ENCODE results near the gene BAIAP2L2.
"Not testable (repeated sequence)": the region's sequence is repeated elsewhere in the genome, so short reads cannot be mapped to it uniquely, and the experiment has no call there.

BAIAP2L2 gene

DNA sequence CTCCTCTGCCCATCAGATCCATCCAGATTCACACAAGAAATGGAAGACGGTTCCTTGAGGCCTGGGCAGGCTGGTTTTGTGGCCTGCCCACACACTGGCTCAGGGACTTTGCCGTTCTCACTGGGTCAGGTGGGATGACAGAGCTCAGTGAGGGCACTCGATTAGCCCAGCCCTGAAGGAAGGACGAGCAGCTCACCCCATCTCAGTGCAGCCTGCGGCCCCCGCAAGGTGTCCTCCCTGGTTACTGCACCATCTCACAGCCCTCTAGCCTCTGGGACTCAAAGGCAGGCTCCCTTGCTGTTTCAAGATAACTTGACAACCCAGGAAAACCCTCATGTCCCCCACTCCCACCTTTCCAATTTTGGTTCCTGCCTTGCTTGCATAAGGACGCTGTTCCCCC lies 30.7 kb downstream of the BAIAP2L2 start:
- H3K27ac ChIP-seq (replicated peaks), result no peak overlapping the region
- peaks cover 32% of the 10 kb centered on the region for H3K27me3 ChIP-seq (ENCODE audit: insufficient read depth, poor library complexity, severe bottlenecking)
- no peak overlapping the region for H3K4me3 ChIP-seq (replicated peaks; ENCODE audit: insufficient read depth, low read length)
- TF ChIP-seq POLR2AphosphoS5 (IDR thresholded peaks at IDR 0.05; ENCODE audit: low read depth) (no peak), SPI1 (IDR thresholded peaks at IDR 0.05; ENCODE audit: borderline replicate concordance, low read depth) (no peak), GABPA (IDR thresholded peaks at IDR 0.05; ENCODE audit: low read depth) (no peak)
- TF ChIP-seq, protein P1, sequence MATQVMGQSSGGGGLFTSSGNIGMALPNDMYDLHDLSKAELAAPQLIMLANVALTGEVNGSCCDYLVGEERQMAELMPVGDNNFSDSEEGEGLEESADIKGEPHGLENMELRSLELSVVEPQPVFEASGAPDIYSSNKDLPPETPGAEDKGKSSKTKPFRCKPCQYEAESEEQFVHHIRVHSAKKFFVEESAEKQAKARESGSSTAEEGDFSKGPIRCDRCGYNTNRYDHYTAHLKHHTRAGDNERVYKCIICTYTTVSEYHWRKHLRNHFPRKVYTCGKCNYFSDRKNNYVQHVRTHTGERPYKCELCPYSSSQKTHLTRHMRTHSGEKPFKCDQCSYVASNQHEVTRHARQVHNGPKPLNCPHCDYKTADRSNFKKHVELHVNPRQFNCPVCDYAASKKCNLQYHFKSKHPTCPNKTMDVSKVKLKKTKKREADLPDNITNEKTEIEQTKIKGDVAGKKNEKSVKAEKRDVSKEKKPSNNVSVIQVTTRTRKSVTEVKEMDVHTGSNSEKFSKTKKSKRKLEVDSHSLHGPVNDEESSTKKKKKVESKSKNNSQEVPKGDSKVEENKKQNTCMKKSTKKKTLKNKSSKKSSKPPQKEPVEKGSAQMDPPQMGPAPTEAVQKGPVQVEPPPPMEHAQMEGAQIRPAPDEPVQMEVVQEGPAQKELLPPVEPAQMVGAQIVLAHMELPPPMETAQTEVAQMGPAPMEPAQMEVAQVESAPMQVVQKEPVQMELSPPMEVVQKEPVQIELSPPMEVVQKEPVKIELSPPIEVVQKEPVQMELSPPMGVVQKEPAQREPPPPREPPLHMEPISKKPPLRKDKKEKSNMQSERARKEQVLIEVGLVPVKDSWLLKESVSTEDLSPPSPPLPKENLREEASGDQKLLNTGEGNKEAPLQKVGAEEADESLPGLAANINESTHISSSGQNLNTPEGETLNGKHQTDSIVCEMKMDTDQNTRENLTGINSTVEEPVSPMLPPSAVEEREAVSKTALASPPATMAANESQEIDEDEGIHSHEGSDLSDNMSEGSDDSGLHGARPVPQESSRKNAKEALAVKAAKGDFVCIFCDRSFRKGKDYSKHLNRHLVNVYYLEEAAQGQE (IDR thresholded peaks at IDR 0.05; ENCODE audit: insufficient replicate concordance, low read depth), result no peak
- TF ChIP-seq, protein P2, sequence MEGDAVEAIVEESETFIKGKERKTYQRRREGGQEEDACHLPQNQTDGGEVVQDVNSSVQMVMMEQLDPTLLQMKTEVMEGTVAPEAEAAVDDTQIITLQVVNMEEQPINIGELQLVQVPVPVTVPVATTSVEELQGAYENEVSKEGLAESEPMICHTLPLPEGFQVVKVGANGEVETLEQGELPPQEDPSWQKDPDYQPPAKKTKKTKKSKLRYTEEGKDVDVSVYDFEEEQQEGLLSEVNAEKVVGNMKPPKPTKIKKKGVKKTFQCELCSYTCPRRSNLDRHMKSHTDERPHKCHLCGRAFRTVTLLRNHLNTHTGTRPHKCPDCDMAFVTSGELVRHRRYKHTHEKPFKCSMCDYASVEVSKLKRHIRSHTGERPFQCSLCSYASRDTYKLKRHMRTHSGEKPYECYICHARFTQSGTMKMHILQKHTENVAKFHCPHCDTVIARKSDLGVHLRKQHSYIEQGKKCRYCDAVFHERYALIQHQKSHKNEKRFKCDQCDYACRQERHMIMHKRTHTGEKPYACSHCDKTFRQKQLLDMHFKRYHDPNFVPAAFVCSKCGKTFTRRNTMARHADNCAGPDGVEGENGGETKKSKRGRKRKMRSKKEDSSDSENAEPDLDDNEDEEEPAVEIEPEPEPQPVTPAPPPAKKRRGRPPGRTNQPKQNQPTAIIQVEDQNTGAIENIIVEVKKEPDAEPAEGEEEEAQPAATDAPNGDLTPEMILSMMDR (IDR thresholded peaks at IDR 0.05; ENCODE audit: insufficient read depth, low read length), result no peak
- DNase-seq (ENCODE audit: low read depth in 1 of 2, low spot score in 1 of 2), result no peak

DNA sequence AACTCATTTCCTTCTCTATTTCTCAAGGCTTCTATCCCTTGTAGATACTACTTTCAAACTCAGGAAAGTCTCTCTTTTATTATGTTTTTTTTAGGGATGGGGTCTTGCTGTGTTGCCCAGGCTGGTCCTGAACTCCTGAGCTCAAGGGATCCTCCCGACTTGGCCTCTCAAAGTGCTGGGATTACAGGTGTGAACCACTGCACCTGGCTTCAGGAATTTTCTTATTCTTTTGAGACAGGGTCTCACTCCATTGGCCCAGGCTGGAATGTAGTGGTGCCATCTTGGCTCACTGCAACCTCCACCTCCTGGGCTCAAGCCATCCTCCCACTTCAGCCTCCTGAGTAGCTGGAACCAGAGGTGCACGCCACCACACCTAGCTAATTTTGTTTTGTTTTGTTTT lies 31.3 kb downstream of the BAIAP2L2 start:
- H3K4me3 ChIP-seq (replicated peaks; ENCODE audit: insufficient read depth, low read length); DNase-seq (ENCODE audit: low read depth in 1 of 2, low spot score in 1 of 2); H3K27ac ChIP-seq (replicated peaks): not testable (repeated sequence)
- peaks cover 31% of the 10 kb centered on the region for H3K27me3 ChIP-seq (ENCODE audit: insufficient read depth, poor library complexity, severe bottlenecking)

DNA sequence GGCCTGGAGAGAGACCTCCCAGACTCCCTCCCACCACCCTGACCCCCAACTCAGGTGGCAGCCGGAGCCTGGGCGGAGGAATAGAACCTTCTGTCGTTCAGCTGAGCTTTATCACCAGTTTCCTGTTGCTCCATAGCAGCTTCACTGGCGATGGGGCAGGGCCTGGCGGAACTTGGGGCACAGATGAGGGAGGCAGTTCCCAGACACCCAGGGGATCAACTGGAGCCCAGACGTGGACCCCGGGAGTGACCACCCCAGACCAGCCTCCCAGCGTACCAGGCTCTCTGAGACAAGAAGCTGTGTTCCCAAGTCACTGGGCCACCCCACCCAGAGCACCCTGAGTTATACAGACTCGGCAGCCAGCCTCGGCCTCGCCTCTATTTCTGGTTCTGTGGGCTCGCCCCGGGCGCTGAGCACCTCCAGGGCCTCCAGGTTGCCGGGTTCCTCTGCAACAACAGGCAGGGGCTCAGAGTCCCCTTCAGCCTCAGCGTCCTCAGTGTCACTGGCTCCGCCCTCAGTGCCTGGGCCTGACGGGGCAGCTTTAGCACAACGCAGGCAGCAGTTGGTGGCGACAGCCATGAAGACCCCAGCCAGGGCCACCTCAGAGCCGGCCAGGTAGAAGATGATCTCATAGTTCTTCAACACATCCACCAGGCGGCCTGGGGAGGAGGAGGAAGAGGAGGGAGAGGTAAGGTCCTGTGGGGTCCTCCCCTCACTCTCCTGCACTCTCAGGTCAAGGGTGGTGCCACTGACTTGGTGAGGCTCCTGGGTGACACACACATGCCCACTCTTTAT lies 32.2 kb downstream of the BAIAP2L2 start:
- Histone ChIP-seq H3K27ac (replicated peaks) (no peak overlapping the region), H3K4me3 (replicated peaks; ENCODE audit: insufficient read depth, low read length) (no peak overlapping the region), H3K27me3 (ENCODE audit: insufficient read depth, poor library complexity, severe bottlenecking) (peaks cover 29% of the 10 kb centered on the region)
- TF ChIP-seq GABPA (IDR thresholded peaks at IDR 0.05; ENCODE audit: low read depth) (no peak), SPI1 (IDR thresholded peaks at IDR 0.05; ENCODE audit: borderline replicate concordance, low read depth) (no peak), POLR2AphosphoS5 (IDR thresholded peaks at IDR 0.05; ENCODE audit: low read depth) (no peak)
- TF ChIP-seq, protein P1 (IDR thresholded peaks at IDR 0.05; ENCODE audit: insufficient replicate concordance, low read depth), result no peak
- TF ChIP-seq, protein P2 (IDR thresholded peaks at IDR 0.05; ENCODE audit: insufficient read depth, low read length), result no peak
- DNase-seq (ENCODE audit: low read depth in 1 of 2, low spot score in 1 of 2), result no peak

DNA sequence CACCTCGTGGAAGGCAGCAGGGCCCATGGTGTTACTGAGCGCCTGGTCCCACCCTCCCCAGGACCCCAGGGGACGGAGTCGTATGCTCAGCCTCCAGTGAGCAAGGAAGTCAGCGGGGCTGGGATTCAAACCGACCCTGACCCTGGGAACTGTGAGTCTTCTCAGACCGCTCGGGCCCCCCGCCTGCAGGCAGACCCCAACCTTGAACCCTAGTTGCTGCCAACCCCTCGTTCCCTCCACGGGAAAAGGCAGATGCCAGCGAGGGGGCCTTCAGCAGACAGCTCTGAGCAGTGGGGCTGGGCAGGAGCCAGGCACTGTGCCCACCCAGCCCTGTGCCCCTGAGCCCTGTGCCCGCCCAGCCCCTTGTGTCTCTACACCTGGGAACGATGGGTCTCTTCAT lies 32.9 kb downstream of the BAIAP2L2 start:
- DNase-seq (ENCODE audit: low read depth in 1 of 2, low spot score in 1 of 2), result no peak
- TF ChIP-seq, protein P1 (IDR thresholded peaks at IDR 0.05; ENCODE audit: insufficient replicate concordance, low read depth), result no peak
- TF ChIP-seq, protein P2 (IDR thresholded peaks at IDR 0.05; ENCODE audit: insufficient read depth, low read length), result no peak
- TF ChIP-seq GABPA (IDR thresholded peaks at IDR 0.05; ENCODE audit: low read depth), result no peak
- TF ChIP-seq POLR2AphosphoS5 (IDR thresholded peaks at IDR 0.05; ENCODE audit: low read depth), result no peak
- no peak for TF ChIP-seq SPI1 (IDR thresholded peaks at IDR 0.05; ENCODE audit: borderline replicate concordance, low read depth)
- no peak overlapping the region for H3K4me3 ChIP-seq (replicated peaks; ENCODE audit: insufficient read depth, low read length)
- H3K27ac ChIP-seq (replicated peaks), result no peak overlapping the region
- H3K27me3 ChIP-seq (ENCODE audit: insufficient read depth, poor library complexity, severe bottlenecking), result peaks cover 23% of the 10 kb centered on the region

Measured in HL-60 (cell line).